Activated T-cell treated with anti-CD3 and anti-CD28 coated beads for 48 hours (primary cell): Measurements from ENCODE around the gene CCDC191.

Source experiments
- DNase-seq: peaks from one replicate; pipeline ENCODE4 v3.0.0-alpha.2; 2020; ENCODE audit warnings: low read depth

The CCDC191 gene

DNA sequence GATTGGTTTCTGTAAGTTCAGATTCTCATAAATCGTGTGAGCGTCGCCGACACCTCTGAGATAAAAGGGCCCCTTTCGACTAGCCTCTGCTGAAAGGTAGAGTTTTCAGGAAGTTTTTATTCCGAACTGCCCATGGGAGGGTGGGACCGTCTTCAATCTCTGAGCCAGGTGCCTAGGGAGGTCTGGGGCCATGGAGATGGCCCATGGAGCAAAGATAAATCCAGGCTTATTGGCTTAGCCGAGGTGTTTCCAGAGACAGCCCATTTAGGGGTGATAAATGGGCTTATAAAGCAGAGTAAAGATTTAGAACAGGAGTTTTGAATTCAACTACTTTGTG lies 653 bp upstream of the CCDC191 start:
- DNase-seq: no peak

DNA sequence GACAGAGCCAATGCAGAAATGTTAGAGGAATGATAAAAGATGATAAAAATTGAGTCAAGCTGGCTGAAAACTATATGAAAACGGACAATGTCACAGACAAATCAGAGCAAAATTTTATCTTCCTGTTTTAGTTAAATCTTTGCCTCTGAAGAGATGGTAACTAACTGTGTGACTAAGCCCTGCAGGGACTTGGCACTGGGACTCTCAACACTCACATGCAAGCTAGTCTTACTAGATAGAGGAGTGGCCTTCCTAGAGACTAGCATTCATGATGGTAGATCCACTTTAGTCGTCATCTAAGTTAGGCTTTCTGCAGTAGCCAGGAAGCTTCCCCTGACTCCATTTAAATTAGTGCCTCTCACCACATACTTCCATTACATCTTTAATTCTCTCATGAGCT lies 4.1 kb downstream of the CCDC191 start:
- no peak for DNase-seq

- DNase-seq: no peak
These were observed 13.1 kb downstream of the CCDC191 start for GRCh38 chr3:114043205-114043604.

DNA sequence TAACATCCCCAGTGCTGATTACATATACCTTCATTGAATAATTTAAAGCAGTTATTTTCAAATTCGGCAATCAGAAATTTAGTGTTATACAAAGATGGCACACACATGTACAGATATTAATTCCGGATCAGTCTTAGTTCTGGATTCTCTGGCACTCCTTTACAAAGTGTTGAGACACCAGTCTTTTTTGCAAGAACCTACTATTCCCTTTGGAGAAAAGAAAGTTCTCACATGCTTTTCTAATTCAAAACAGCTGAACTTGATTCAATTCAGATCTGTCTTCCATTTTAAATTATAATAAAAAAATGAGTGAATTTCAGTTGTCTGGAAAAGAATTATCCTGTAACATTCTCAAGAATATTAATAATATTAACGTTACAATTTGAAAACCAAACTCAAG lies 20.4 kb downstream of the CCDC191 start:
- no peak for DNase-seq

- DNase-seq: no peak
These were observed 21.4 kb downstream of the CCDC191 start for GRCh38 chr3:114034787-114035545.

GRCh38 chr3:114034211-114034610 lies 22.1 kb downstream of the CCDC191 start:
- DNase-seq: no peak

DNA sequence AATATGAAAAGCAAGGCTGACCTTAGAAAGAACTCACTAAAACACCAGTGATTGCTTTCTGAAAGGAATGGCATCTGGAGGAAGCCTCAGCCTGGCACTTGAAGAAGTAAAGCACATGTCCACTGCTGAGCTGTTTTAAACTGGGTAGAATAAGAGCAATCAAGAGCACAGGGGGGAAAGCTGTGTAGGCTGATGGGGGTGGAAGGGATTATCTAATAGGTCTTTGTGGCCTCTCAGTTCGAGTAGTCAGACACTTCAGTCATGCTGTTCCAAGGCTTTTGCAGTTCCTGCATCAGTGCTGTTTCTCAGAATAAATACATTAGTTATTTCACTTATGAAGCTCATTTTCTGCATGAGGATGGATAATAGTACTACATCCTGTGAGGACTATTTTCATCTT lies 22.6 kb downstream of the CCDC191 start:
- no peak for DNase-seq

DNA sequence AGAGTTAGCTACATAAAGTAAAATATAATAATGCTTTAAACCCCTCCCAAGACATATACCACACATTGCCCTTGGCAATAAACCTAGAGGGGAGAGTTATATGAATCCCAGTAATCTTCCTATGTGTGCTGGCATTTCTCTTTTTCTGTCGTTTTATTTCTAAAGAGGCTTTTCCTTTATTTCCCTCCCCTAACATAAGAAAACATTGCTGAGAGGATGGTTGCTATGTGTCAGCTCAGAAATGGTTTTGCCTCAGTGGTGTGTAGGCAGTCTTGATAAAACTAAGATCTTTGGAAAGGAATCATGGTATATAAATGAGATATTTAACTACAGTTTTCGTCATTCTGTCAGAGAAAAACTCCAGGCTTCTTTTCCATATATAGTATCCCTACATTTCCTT lies 30.0 kb downstream of the CCDC191 start:
- no peak for DNase-seq

DNA sequence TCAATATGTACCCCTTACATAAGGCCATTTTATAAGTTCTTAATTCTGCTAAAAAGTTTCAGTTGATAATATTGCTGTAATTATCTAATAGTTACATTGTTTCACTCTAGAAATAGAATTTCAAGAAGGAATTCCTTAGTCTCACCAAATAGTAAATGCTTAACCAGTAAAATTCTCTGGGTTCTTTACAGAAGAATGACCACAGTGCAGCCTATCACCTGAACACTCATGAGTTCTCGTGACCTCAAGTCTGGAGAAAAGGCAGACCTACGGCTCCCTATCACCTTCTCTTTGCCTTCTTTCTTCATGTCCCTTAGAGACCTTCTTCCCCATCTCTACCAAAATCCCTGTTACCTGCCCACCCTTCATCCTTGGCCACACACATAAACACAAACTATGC lies 30.9 kb downstream of the CCDC191 start:
- DNase-seq: no peak

DNA sequence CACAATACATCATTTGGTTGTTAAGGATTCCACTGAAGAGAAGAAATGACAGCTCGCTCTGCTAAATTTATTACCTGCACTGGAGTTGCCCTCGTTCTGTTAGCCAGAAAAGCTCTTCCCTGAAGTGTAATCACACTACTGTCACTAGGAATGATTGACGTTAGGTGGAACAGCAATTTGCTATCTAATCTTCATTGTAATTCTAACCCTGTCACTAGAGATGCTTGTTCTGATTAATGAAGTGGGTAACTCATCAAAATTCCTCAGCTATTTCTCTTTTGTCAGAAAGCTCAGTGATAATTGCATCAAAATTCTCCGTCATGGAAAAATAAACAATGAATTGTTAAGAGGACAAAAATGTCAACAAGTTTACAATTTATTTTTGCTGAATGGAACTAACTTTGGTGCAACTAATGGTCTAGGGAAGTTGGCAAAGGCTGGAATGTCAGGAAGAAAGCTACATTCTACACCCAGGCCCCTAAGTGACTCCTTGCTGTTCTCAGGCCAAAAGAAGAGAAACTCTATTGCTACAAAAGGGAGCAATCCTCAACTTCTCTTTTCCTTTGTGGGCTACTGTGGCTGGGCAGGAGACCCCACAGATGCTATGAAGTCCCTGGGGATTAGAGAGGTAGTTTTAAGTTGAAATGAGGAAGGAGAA lies 34.1 kb downstream of the CCDC191 start:
- no peak for DNase-seq

GRCh38 chr3:114020907-114021306 lies 35.4 kb downstream of the CCDC191 start:
- no peak for DNase-seq

DNA sequence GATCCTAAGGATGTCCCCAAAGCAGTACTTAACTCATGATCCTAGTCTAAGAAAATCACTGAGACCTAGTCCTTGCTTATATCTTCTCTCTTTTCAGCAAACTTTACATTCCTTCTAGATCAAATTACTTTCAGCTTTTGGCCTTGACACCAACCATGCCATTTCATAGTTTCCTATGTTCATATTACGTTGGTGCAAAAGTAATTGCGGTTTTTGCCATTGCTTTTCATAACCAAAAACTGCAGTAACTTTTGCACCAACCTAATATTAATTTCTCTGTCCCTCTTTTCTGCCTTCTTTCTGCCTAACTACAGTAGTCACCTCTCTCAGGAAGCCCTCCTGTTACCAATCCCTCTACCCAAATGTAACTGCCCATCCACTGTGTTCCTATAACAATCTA lies 36.8 kb downstream of the CCDC191 start:
- no peak for DNase-seq

DNA sequence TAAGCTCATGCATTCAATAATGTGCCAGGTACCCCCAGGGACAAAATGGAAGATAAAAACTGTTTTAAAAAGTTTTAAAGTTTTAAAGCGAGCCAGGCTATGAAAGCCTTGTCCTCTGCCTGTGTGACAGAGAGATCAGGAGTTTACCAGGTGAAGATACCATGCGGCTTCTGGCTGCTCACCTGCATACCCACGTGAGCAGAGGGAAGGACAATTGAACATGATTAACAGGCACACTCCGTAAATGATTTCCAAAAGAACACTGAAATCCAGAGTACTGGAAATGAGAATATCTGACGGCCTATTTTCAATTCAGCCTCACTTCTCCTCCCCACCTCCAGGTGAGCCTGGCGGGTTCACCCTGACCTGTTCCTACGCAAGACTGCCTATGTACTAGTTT lies 42.1 kb downstream of the CCDC191 start:
- DNase-seq: no peak

- DNase-seq: no peak
These were observed 45.1 kb downstream of the CCDC191 start for GRCh38 chr3:114011059-114011797.

GRCh38 chr3:114005481-114005880 lies 50.8 kb downstream of the CCDC191 start:
- no peak for DNase-seq

- DNase-seq: no peak
These were observed 70.8 kb downstream of the CCDC191 start for GRCh38 chr3:113985541-113985940.

DNA sequence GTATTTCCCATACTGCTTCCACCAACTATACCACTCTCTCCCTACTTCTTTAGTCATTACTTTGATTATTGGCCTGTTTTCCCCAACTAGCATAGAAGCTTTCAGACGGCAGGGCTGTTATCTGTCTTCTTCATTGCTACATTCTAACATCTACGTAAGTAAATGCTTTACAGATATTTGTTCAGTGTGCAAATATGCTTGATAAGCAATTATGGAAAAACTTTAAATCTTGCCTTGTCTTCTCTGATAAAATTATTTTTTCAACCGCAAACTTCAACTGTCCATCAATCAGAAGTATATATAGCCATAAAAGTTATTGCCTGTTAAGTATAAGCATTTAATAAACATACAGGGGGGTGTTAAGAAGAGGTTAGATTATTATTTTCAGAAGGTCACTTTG lies 72.8 kb downstream of the CCDC191 start:
- DNase-seq: no peak

GRCh38 chr3:113981803-113982202 lies 74.5 kb downstream of the CCDC191 start:
- DNase-seq: no peak

DNA sequence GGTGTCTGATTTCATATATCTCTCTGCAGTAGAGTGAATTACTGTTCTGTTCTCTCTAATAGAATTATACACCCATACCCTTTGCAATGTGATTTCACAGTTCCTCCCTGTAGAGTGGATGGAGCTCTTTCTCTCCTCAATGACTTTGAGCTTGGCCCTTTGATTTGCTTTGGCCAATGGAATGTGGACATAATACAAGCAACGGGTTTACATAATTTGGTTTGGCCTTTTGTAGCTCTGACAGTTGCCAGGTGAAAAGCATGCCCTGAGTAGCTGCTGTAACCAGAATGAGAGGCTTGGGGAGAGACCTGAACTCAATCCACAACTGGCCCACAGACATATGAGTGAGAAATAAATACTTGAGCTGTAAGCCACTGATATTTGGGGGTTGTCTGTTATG lies 76.4 kb downstream of the CCDC191 start:
- DNase-seq: no peak

DNA sequence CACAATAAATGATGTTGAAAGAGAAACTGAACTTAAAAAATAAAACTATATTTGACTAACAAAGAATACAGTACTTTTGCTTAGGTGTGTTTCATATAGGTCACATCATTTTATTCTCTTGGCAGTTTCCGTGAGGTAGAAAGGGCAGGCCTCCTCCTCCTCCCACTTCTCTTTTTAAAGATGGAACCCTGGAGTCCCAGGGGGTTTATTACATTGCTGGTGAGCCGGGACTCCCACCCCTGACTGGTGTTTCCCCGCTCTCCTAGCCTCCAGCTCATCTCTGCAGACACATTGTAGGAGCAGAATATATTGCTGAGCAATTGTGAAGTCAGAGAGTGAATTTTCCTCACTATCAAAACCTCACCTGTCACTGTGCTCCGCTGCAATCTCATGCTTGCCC lies 78.5 kb downstream of the CCDC191 start:
- DNase-seq: no peak

- no peak for DNase-seq
These were observed 87.3 kb downstream of the CCDC191 start for GRCh38 chr3:113968986-113969385.

GRCh38 chr3:113966172-113966571 lies 90.2 kb downstream of the CCDC191 start:
- DNase-seq: no peak

DNA sequence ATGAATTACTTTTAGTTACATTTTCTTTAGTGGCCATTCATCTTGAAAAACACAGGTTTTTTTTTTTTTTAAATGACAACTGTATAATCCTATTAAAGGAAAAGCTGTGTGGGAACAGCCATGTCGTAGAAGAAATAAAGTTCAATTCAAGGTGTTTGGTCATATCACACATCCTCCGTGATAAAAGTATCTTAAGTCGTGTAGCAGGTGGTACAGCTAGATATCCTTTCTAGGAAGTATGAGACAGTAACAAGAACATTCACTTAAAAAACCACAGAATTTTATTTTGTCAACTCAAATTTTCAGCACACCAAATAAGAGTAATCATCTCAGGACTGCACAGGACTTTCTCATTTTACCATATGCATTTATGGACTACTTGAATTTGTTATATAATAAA lies 92.4 kb downstream of the CCDC191 start:
- DNase-seq: no peak
